Endothelial cell of umbilical vein (primary cell): ENCODE measurements around the gene IRAK1BP1. TPM values are rescaled to one million over a fixed set of nuclear protein-coding genes. Genes with fewer than 3 reads are reported as not detected.

Experiments
- BruUV-seq: library from RNA; stranded (reverse); fragments of 400-500 nt; replicated peaks from 2 replicates; lab custom pipeline; 2021; lab: Mats Ljungman, UMichigan
- CTCF ChIA-PET: fragments of 300-600, 350-600 bp; sonication (Branson Sonifier 250); formaldehyde crosslinking; loops from one replicate; lab custom pipeline; 2021; ENCODE audit warnings: antibody characterized with exemption, inconsistent platforms; lab: Charles Lee
- POLR2A ChIA-PET: fragments of 300-600, 350-600 bp; sonication (Branson Sonifier 250); formaldehyde crosslinking; loops from one replicate; lab custom pipeline; 2021; ENCODE audit warnings: antibody characterized with exemption, inconsistent platforms; lab: Charles Lee
- DNase-seq: peaks from one replicate; pipeline ENCODE4 v3.0.0-alpha.2; 2011; ENCODE audit warnings: low read depth, low spot score
- FAIRE-seq: peaks from 2 replicates; lab custom pipeline; 2011; peaks lifted over from hg19 to GRCh38; lab: Jason Lieb, UNC
- H2AFZ ChIP-seq: 2 replicates; pipeline ENCODE4 v1.6.0; 2012; ENCODE audit warnings: low read depth, low read length, control low read depth, inconsistent platforms
- H3K27ac ChIP-seq: 2 replicates; pipeline ENCODE4 v1.5.1; 2011; ENCODE audit warnings: low read depth, mild to moderate bottlenecking, control low read depth, low read length, moderate library complexity; ENCODE audit not compliant: insufficient read depth
- H3K27me3 ChIP-seq, 2 experiments: 2 replicates each; pipeline versions ENCODE4 v1.6.0 to v1.6.1; 2011; ENCODE audit warnings: low read length in 2 of 2, mixed read lengths in 1 of 2; ENCODE audit not compliant: control insufficient read depth in 2 of 2, insufficient read depth in 2 of 2
- H3K36me3 ChIP-seq, 2 experiments: 2 replicates in 1 of 2; 3 replicates in 1 of 2; pipeline ENCODE4 v1.5.1; 2011; ENCODE audit warnings: low read length in 2 of 2, mild to moderate bottlenecking in 1 of 2, moderate library complexity in 1 of 2; ENCODE audit not compliant: control insufficient read depth in 2 of 2, insufficient read depth in 2 of 2; ENCODE audit errors: extremely low read depth in 1 of 2
- H3K4me1 ChIP-seq: 3 replicates; pipeline ENCODE4 v1.5.1; 2011; ENCODE audit warnings: mild to moderate bottlenecking, low read length; ENCODE audit not compliant: control insufficient read depth, insufficient read depth; ENCODE audit errors: extremely low read depth
- H3K4me2 ChIP-seq: 2 replicates; pipeline ENCODE4 v1.6.1; 2011; ENCODE audit warnings: low read length, control low read depth, mixed read lengths; ENCODE audit not compliant: insufficient read depth
- H3K4me3 ChIP-seq, 3 experiments: fragments of 200-600 bp in 1 of 3; sonication (generic), shearing (Covaris generic) in 1 of 3; replicated peaks in 1 of 3; 2 replicates each; pipeline ENCODE4 v1.5.1; 2011 to 2016; ENCODE audit warnings: control low read depth in 3 of 3, low read length in 3 of 3, mild to moderate bottlenecking in 2 of 3, inconsistent platforms in 1 of 3, low read depth in 1 of 3, moderate library complexity in 1 of 3; ENCODE audit not compliant: insufficient read depth in 1 of 3
- H3K79me2 ChIP-seq: 2 replicates; pipeline ENCODE4 v1.6.0; 2012; ENCODE audit warnings: low read length, inconsistent platforms; ENCODE audit not compliant: control insufficient read depth, insufficient read depth
- H3K9ac ChIP-seq: replicated peaks from 2 replicates; pipeline ENCODE3; 2011; ENCODE audit warnings: low read length, control low read depth; ENCODE audit not compliant: insufficient read depth; ENCODE audit errors: extremely low read depth
- H3K9me1 ChIP-seq: replicated peaks from 3 replicates; pipeline ENCODE4 v1.6.0; 2011; ENCODE audit warnings: mild to moderate bottlenecking, low read length; ENCODE audit not compliant: control insufficient read depth, insufficient read depth; ENCODE audit errors: extremely low read depth
- H3K9me3 ChIP-seq: replicated peaks from 2 replicates; pipeline ENCODE4 v1.5.1; 2012; ENCODE audit warnings: low read length, inconsistent platforms; ENCODE audit not compliant: control insufficient read depth, insufficient read depth
- H4K20me1 ChIP-seq: replicated peaks from 2 replicates; pipeline ENCODE3; 2011; ENCODE audit warnings: mild to moderate bottlenecking, low read length; ENCODE audit not compliant: control insufficient read depth, insufficient read depth; ENCODE audit errors: extremely low read depth
- EZH2 ChIP-seq: IDR thresholded peaks from 2 replicates; pipeline ENCODE4 v1.6.1; 2012; ENCODE audit warnings: borderline replicate concordance, low read depth, mild to moderate bottlenecking, moderate library complexity, low read length, inconsistent platforms; ENCODE audit not compliant: severe bottlenecking
- FOS ChIP-seq: IDR thresholded peaks from 2 replicates; pipeline ENCODE4 v1.6.1; 2011; ENCODE audit warnings: mild to moderate bottlenecking, low read length, moderate library complexity, borderline replicate concordance; ENCODE audit not compliant: insufficient read depth
- GATA2 ChIP-seq: IDR thresholded peaks from 2 replicates; pipeline ENCODE4 v1.7.0; 2011; ENCODE audit warnings: low read depth, mild to moderate bottlenecking, moderate library complexity, mixed read lengths, low read length; ENCODE audit not compliant: insufficient read length, insufficient read depth
- JUN ChIP-seq: IDR thresholded peaks from 2 replicates; pipeline ENCODE4 v1.6.1; 2011; ENCODE audit warnings: borderline replicate concordance, low read depth; ENCODE audit not compliant: insufficient read length, insufficient read depth
- MYC ChIP-seq: IDR thresholded peaks from one replicate; pipeline ENCODE4 v1.6.1; 2011; ENCODE audit warnings: mild to moderate bottlenecking, low read depth, low read length
- POLR2A ChIP-seq: IDR thresholded peaks from 2 replicates; pipeline ENCODE4 v1.6.1; 2012; ENCODE audit warnings: low read depth, mild to moderate bottlenecking, control low read depth, low read length
- POLR2AphosphoS5 ChIP-seq: IDR thresholded peaks from 2 replicates; pipeline ENCODE4 v1.6.1; 2012; ENCODE audit warnings: low read depth, mild to moderate bottlenecking, control low read depth, low read length, moderate library complexity; ENCODE audit not compliant: insufficient read depth
- dilution Hi-C: fragments of 300-500 bp; cut with MboI; formaldehyde crosslinking; loops from one replicate; pipeline ENCODE4 v1.15.0; 2019; ENCODE audit warnings: low sequenced_read_pairs; ENCODE audit not compliant: extremely low pct_ligation_motif_present
- intact Hi-C: fragments of 100-400 bp; cut with micrococcal nuclease; formaldehyde crosslinking; loops from one replicate; pipeline ENCODE4 v1.10.0; 2022
- polyA plus RNA-seq, 4 experiments: library from polyadenylated mRNA; depleted of rRNA in 3 of 4; stranded (reverse) in 3 of 4; unstranded in 1 of 4; fragments of >200 nt; gene quantifications; 2 replicates each; pipeline versions ENCODE4 v1.2.1 to v1.2.3, GENCODE V29; 2011 to 2012; ENCODE audit warnings: missing spikeins in 1 of 4
- total RNA-seq: library from RNA; stranded (reverse); gene quantifications from 2 replicates; pipeline ENCODE4 v1.2.3, GENCODE V29; 2021
- TF ChIP-seq, protein P1 (sequence below): IDR thresholded peaks from 2 replicates; pipeline ENCODE4 v1.6.1; 2011; ENCODE audit not compliant: insufficient read depth, insufficient read length
- TF ChIP-seq, protein P2 (sequence below), 2 donors: IDR thresholded peaks; 1 replicate in 1 of 2; 2 replicates in 1 of 2; pipeline ENCODE4 v1.5.1; 2011; ENCODE audit warnings: low read length in 2 of 2, mild to moderate bottlenecking in 2 of 2, moderate library complexity in 2 of 2, control low read depth in 1 of 2, inconsistent platforms in 1 of 2, low read depth in 1 of 2; ENCODE audit not compliant: insufficient read depth in 1 of 2; ENCODE audit errors: extremely low read depth in 1 of 2

Gene IRAK1BP1
- total and polyA plus RNA-seq, 2 donors (not counting 3 experiments of a cell fraction or from before 2014, with no cell fraction given) = 1.8 to 3.0 TPM

DNA sequence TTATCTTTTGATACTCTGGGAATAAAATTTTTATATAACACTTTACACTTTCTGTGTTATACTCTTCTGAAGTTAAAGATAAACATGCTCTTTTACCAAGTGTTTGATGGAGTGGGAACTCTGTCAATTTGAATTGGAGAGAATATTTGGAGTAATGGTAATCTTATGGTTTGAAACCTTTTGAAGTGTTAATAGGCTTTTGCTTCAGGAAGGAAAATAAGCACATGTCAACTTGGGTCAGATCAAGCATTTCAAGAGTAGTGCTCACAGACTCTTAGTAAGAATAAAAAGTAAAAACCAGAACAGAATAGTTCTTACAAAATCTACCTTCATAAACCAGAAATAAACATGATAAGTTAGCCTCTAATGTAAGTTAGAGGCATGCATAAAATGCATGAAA lies 24.4 kb upstream of the IRAK1BP1 start:
- Histone ChIP-seq H2AFZ (no peak overlapping the region), H3K9ac (no peak overlapping the region), H3K79me2 (no peaks in the 10 kb centered on the region), H3K9me1 (no peaks in the 10 kb centered on the region), H3K4me3 (no peak overlapping the region), H3K36me3 (no peaks in the 10 kb centered on the region), H3K27ac (no peak overlapping the region), H4K20me1 (no peaks in the 10 kb centered on the region), H3K4me1 (no peaks in the 10 kb centered on the region), H3K9me3 (no peaks in the 10 kb centered on the region), H3K4me2 (no peak overlapping the region), H3K27me3 (no peaks in the 10 kb centered on the region)
- DNase-seq (no peak), FAIRE-seq (no peak)
- intact Hi-C loops = no loop called here
- CTCF ChIA-PET = no interaction called here
- POLR2A ChIA-PET = no interaction called here
- dilution Hi-C loops = no loop called here
- TF ChIP-seq POLR2A (no peak), JUN (no peak), EZH2 (no peak), MYC (no peak), FOS (no peak), GATA2 (no peak), POLR2AphosphoS5 (no peak)
- TF ChIP-seq, protein P1, sequence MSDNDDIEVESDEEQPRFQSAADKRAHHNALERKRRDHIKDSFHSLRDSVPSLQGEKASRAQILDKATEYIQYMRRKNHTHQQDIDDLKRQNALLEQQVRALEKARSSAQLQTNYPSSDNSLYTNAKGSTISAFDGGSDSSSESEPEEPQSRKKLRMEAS = no peak
- TF ChIP-seq, protein P2, sequence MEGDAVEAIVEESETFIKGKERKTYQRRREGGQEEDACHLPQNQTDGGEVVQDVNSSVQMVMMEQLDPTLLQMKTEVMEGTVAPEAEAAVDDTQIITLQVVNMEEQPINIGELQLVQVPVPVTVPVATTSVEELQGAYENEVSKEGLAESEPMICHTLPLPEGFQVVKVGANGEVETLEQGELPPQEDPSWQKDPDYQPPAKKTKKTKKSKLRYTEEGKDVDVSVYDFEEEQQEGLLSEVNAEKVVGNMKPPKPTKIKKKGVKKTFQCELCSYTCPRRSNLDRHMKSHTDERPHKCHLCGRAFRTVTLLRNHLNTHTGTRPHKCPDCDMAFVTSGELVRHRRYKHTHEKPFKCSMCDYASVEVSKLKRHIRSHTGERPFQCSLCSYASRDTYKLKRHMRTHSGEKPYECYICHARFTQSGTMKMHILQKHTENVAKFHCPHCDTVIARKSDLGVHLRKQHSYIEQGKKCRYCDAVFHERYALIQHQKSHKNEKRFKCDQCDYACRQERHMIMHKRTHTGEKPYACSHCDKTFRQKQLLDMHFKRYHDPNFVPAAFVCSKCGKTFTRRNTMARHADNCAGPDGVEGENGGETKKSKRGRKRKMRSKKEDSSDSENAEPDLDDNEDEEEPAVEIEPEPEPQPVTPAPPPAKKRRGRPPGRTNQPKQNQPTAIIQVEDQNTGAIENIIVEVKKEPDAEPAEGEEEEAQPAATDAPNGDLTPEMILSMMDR (IDR thresholded peaks at IDR 0.05; ENCODE audit: extremely low read depth in 1 of 2, insufficient read depth in 1 of 2, low read depth in 1 of 2, low read length in 2 of 2) = no peak
- BruUV-seq = no TSS peak
